GM21529 (cell line): ENCODE measurements around the gene SEPTIN2.
"Not testable (repeated sequence)": the region's sequence is repeated elsewhere in the genome, so short reads cannot be mapped to it uniquely, and the experiment has no call there.

Source experiments
- ATAC-seq: cut with Tn5 transposase; IDR thresholded peaks from one replicate; pipeline ENCODE4 v1.9.1; 2021; ENCODE audit not compliant: unreplicated experiment

Gene SEPTIN2

GRCh38 chr2:241379481-241380480, 64.1 kb downstream of the SEPTIN2 start:
- no peak for ATAC-seq

- ATAC-seq = no peak
Measured at GRCh38 chr2:241381872-241382271, 66.1 kb downstream of the SEPTIN2 start.

GRCh38 chr2:241385450-241385849, 69.7 kb downstream of the SEPTIN2 start:
- ATAC-seq = not testable (repeated sequence)

- ATAC-seq = no peak
Measured at GRCh38 chr2:241386519-241386918, 70.8 kb downstream of the SEPTIN2 start.

- no peak for ATAC-seq
Measured at GRCh38 chr2:241389697-241390096, 74.0 kb downstream of the SEPTIN2 start.

- ATAC-seq = peak; percentile 74
Measured at GRCh38 chr2:241390301-241391206, 74.8 kb downstream of the SEPTIN2 start.

- ATAC-seq = no peak
Measured at GRCh38 chr2:241391892-241392665, 76.4 kb downstream of the SEPTIN2 start.

GRCh38 chr2:241392753-241393152, 77.0 kb downstream of the SEPTIN2 start:
- ATAC-seq = not testable (repeated sequence)

GRCh38 chr2:241393524-241394196, 77.9 kb downstream of the SEPTIN2 start:
- ATAC-seq = no peak

GRCh38 chr2:241396809-241397208, 81.1 kb downstream of the SEPTIN2 start:
- ATAC-seq = not testable (repeated sequence)

GRCh38 chr2:241399941-241400922, 84.5 kb downstream of the SEPTIN2 start:
- no peak for ATAC-seq
